Measurements from ENCODE around the gene FNDC8.

- TF ChIP-seq CTCF (IDR thresholded peaks at IDR 0.05) = no peak
- no peak for TF ChIP-seq POLR2A (IDR thresholded peaks at IDR 0.05)
Observed at GRCh38 chr17:35146214-35146833, 24.9 kb downstream of the FNDC8 start.
